Measurements from ENCODE around the gene DTWD2. TPM values are rescaled to one million over a fixed set of nuclear protein-coding genes. Genes with fewer than 3 reads are reported as not detected.

DTWD2 gene
- total and polyA plus RNA-seq, 2 experiments from 2014 or later: 4.1 to 15.4 TPM

GRCh38 chr5:118924006-118924389 lies 64.3 kb downstream of the DTWD2 start (continued):
- TF ChIP-seq ZNF462 (CRISPR knock-in tag; IDR thresholded peaks at IDR 0.05) (no peak), POLR2AphosphoS5 (IDR thresholded peaks at IDR 0.05; ENCODE audit: low read depth) (no peak), STAT1 (IDR thresholded peaks at IDR 0.05; ENCODE audit: unreplicated experiment) (no peak), REST (IDR thresholded peaks at IDR 0.05; ENCODE audit: unreplicated experiment) (no peak), ZNF331 (CRISPR knock-in tag; IDR thresholded peaks at IDR 0.05; ENCODE audit: low read depth) (no peak)
